Parathyroid adenoma (tissue), 2 donors: ENCODE data around the gene PKHD1.

ENCODE experiments used
- H2AFZ ChIP-seq: fragments of 300-600 bp; sonication (generic); one replicate; pipeline ENCODE4 v1.7.0; 2017; ENCODE audit warnings: antibody characterized with exemption, mild to moderate bottlenecking
- H3K27ac ChIP-seq: fragments of 300-600 bp; sonication (generic); one replicate; pipeline ENCODE4 v1.7.0; 2017
- H3K27me3 ChIP-seq: fragments of 300-600 bp; sonication (generic); one replicate; pipeline ENCODE4 v1.7.0; 2017; ENCODE audit warnings: low read length; ENCODE audit not compliant: control insufficient read depth, insufficient read depth
- H3K36me3 ChIP-seq: fragments of 300-600 bp; sonication (generic); one replicate; pipeline ENCODE4 v1.7.0; 2017; ENCODE audit warnings: low read length; ENCODE audit not compliant: control insufficient read depth, insufficient read depth
- H3K4me1 ChIP-seq: fragments of 300-600 bp; sonication (generic); one replicate; pipeline ENCODE4 v1.7.0; 2017; ENCODE audit warnings: control low read depth
- H3K4me2 ChIP-seq: fragments of 300-600 bp; sonication (generic); one replicate; pipeline ENCODE4 v1.7.0; 2017; ENCODE audit warnings: low read length
- H3K4me3 ChIP-seq: fragments of 300-600 bp; sonication (generic); one replicate; pipeline ENCODE4 v1.7.0; 2017; ENCODE audit warnings: low read depth, low read length
- H3K79me2 ChIP-seq: fragments of 300-600 bp; sonication (generic); one replicate; pipeline ENCODE4 v1.7.0; 2017; ENCODE audit warnings: control low read depth
- H3K9ac ChIP-seq: fragments of 300-600 bp; sonication (generic); one replicate; pipeline ENCODE4 v1.7.0; 2017; ENCODE audit warnings: mild to moderate bottlenecking
- H3K9me3 ChIP-seq: fragments of 300-600 bp; sonication (generic); one replicate; pipeline ENCODE4 v1.7.0; 2017; ENCODE audit warnings: low read length; ENCODE audit not compliant: control insufficient read depth
- TF ChIP-seq, protein P1 (sequence below): fragments of 300-600 bp; sonication (generic); IDR thresholded peaks from one replicate; pipeline ENCODE4 v1.7.0; 2017; ENCODE audit warnings: antibody characterized with exemption, mild to moderate bottlenecking
- donor health status: primary hyperparathyroidism.

Gene PKHD1

DNA sequence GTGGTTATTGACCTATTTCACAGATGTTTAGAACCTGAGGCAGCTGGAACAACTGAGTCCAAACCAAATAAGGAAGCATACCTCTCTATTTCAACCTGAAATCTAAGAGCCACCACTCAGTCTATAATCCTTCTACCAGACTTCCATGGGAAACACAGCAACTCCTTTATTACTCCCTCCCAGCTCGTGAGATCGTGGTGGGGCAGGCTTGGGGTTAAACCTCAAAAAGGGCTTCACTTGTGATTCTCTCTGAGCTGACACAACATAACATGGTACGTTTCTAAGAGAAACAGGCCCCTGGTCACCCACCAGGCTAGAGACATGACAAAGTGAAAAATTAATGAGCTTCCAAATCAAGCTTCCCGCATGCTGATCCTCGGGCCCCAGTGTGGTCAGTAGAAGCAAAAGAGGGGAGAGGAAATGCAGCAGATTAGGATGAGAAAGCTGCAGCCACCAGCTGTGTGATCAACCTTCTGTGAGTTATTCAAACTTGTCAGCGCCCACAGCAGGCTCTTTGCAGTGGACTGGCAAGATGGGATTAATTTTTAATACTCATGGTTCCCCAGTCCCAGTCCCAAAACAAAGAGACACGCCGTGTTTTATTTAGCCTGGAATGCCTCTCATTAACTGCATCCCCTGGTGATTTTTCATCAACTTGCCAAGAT, 9.3 kb downstream of the PKHD1 start:
- no peak overlapping the region for H3K9ac ChIP-seq

DNA sequence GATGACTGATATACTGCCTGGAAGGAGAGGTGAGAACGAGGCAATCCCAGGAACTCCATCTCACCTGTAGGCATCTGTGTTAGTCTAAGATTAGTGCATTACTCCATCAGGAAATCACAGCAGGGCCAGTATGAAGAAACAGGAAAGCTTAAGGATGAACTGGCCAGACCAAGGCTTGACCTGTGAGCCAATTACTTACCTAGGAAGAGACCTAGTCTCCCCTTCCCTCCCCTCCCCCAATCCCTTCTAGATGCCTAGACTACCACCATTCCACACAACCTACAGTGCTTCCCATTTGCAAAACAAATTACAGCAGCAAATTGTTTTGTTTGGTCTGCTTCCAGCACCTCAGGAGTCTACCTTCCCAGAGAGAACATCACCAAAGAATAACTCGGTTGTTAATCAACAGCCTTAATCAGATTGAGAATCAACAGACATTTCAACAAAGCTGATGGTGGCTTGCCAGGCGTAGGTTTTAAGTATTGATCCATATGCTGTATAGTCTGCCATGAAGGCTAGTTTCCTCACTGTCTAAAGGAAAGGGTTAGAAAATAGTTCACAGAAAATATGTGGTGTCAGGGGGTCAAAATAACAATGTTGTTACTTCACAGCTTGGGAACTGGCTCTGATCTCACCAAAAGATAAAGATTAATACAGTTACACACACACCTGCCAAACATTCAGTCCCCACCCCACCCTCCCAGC, 10.1 kb downstream of the PKHD1 start:
- Histone ChIP-seq H3K27ac (no peak overlapping the region), H3K4me1 (no peaks in the 10 kb centered on the region), H2AFZ (no peak overlapping the region), H3K9me3 (no peaks in the 10 kb centered on the region), H3K27me3 (no peaks in the 10 kb centered on the region), H3K4me3 (no peak overlapping the region), H3K36me3 (no peaks in the 10 kb centered on the region), H3K79me2 (no peaks in the 10 kb centered on the region), H3K9ac (no peak overlapping the region), H3K4me2 (no peak overlapping the region)
- TF ChIP-seq, protein P1, sequence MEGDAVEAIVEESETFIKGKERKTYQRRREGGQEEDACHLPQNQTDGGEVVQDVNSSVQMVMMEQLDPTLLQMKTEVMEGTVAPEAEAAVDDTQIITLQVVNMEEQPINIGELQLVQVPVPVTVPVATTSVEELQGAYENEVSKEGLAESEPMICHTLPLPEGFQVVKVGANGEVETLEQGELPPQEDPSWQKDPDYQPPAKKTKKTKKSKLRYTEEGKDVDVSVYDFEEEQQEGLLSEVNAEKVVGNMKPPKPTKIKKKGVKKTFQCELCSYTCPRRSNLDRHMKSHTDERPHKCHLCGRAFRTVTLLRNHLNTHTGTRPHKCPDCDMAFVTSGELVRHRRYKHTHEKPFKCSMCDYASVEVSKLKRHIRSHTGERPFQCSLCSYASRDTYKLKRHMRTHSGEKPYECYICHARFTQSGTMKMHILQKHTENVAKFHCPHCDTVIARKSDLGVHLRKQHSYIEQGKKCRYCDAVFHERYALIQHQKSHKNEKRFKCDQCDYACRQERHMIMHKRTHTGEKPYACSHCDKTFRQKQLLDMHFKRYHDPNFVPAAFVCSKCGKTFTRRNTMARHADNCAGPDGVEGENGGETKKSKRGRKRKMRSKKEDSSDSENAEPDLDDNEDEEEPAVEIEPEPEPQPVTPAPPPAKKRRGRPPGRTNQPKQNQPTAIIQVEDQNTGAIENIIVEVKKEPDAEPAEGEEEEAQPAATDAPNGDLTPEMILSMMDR, result no peak

More for the DNA sequence above, 9.3 kb downstream of the PKHD1 start:
- no peaks in the 10 kb centered on the region for H3K79me2 ChIP-seq
- H3K9me3 ChIP-seq, result no peaks in the 10 kb centered on the region
- H3K27ac ChIP-seq, result no peak overlapping the region
- H2AFZ ChIP-seq, result no peak overlapping the region
- TF ChIP-seq, protein P1, result no peak
- H3K4me3 ChIP-seq, result no peak overlapping the region
- H3K27me3 ChIP-seq, result no peaks in the 10 kb centered on the region
- H3K4me2 ChIP-seq, result no peak overlapping the region
- no peaks in the 10 kb centered on the region for H3K4me1 ChIP-seq
- H3K36me3 ChIP-seq, result no peaks in the 10 kb centered on the region

DNA sequence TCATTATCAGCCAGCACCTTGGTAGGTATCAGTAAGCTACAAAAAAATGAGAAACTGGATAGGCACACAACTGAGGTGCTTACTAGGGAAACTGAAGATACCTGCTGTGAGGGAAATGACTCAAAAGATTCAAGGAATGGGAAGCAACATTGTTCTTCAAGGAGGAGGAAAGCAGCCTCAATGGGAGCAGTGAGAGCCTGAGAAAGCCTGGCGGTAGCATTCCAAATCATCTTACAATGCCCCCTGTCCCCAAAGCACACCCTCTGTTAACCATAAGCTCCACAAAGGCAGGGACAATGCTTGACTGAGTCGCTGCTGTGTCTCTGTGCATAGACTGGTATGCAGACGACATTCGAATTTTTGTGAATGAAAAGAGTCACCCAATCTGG, 10.6 kb downstream of the PKHD1 start:
- H3K4me1 ChIP-seq, result no peaks in the 10 kb centered on the region
- no peaks in the 10 kb centered on the region for H3K79me2 ChIP-seq
- no peak overlapping the region for H3K4me2 ChIP-seq
- no peaks in the 10 kb centered on the region for H3K9me3 ChIP-seq
- no peak overlapping the region for H3K4me3 ChIP-seq
- H3K27ac ChIP-seq, result no peak overlapping the region
- no peaks in the 10 kb centered on the region for H3K27me3 ChIP-seq
- H3K36me3 ChIP-seq, result no peaks in the 10 kb centered on the region
- H3K9ac ChIP-seq, result no peak overlapping the region
- no peak overlapping the region for H2AFZ ChIP-seq
- TF ChIP-seq, protein P1, result no peak

DNA sequence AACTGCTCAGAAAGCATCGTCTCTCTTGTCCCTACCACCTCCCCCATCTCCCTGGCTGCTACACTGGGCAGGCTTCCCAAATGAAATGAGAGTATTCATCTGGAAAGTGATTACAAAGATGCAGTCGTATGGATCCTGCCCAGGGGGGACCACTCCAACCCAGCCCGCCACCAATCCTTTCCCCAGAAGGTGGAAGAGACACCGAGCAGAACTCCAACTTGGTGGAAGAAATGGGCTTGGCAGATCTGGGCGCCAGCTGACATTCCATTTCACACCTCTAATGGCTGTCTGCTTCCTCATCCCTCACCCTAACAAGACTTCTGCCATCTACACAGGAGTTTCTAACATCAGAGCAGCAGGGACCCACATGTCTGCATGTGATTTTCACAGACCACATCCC, 12.7 kb downstream of the PKHD1 start:
- Histone ChIP-seq H3K79me2 (no peaks in the 10 kb centered on the region), H3K9me3 (no peaks in the 10 kb centered on the region), H3K36me3 (no peaks in the 10 kb centered on the region), H3K9ac (no peak overlapping the region), H3K27ac (no peak overlapping the region), H3K27me3 (no peaks in the 10 kb centered on the region), H3K4me1 (no peaks in the 10 kb centered on the region), H2AFZ (no peak overlapping the region), H3K4me2 (no peak overlapping the region), H3K4me3 (no peak overlapping the region)
- TF ChIP-seq, protein P1, result no peak

- Histone ChIP-seq H3K4me3 (no peak overlapping the region), H3K36me3 (no peaks in the 10 kb centered on the region), H3K4me2 (no peak overlapping the region), H3K9ac (no peak overlapping the region), H3K4me1 (no peaks in the 10 kb centered on the region), H3K27me3 (no peaks in the 10 kb centered on the region), H2AFZ (no peak overlapping the region), H3K27ac (no peak overlapping the region), H3K79me2 (no peaks in the 10 kb centered on the region), H3K9me3 (no peaks in the 10 kb centered on the region)
- TF ChIP-seq, protein P1, result no peak
Measured at GRCh38 chr6:52074155-52074554, 13.3 kb downstream of the PKHD1 start.
